Vagina (tissue), 2 donors: ENCODE data around the gene JUN.

Experiments used
- CTCF ChIP-seq, 3 experiments: fragments of 450-650 bp in 2 of 3; fragments of 200-600 bp in 1 of 3; sonication (generic) in 1 of 3; IDR thresholded peaks; one replicate each; pipeline ENCODE4 v1.5.1; 2017 to 2019; ENCODE audit warnings: antibody characterized with exemption in 3 of 3, mild to moderate bottlenecking in 2 of 3, moderate library complexity in 2 of 3
- POLR2A ChIP-seq, 2 donors: fragments of 450-650 bp; IDR thresholded peaks; one replicate each; pipeline ENCODE4 v1.6.1; 2017; ENCODE audit warnings: antibody characterized with exemption in 2 of 2, mild to moderate bottlenecking in 2 of 2, moderate library complexity in 2 of 2

- TF ChIP-seq POLR2A (IDR thresholded peaks at IDR 0.05) (no peak), CTCF (IDR thresholded peaks at IDR 0.05) (no peak)
These were observed 30.6 kb upstream of the JUN start for GRCh38 chr1:58814251-58815068.
